PC-9 (cell line): ENCODE data around the gene MTMR3. TPM values are rescaled to one million over a fixed set of nuclear protein-coding genes. Genes with fewer than 3 reads are reported as not detected.

Experiments used
- BruUV-seq: library from RNA; stranded (reverse); fragments of 400-500 nt; replicated peaks from 2 replicates; lab custom pipeline; 2021; lab: Mats Ljungman, UMichigan
- CTCF ChIA-PET: fragments of 300-600 bp; sonication (Branson Sonifier 250); formaldehyde crosslinking; loops from one replicate; lab custom pipeline; 2022; ENCODE audit warnings: antibody characterized with exemption; lab: Charles Lee
- POLR2A ChIA-PET: fragments of 300-600 bp; sonication (Branson Sonifier 250); formaldehyde crosslinking; loops from one replicate; lab custom pipeline; 2022; ENCODE audit warnings: antibody characterized with exemption; ENCODE audit not compliant: unreplicated experiment; lab: Charles Lee
- DNase-seq, 2 experiments: peaks; one replicate each; pipeline versions ENCODE4 v3.0.0 to v3.0.0-alpha.2; 2015 to 2022; ENCODE audit warnings: mixed read lengths in 1 of 2
- H2AFZ ChIP-seq: fragments of 200-600 bp; sonication (generic); 2 replicates; pipeline ENCODE4 v1.8.1; 2017; ENCODE audit warnings: antibody characterized with exemption
- H3F3A ChIP-seq: fragments of 200-600 bp; sonication (generic); 2 replicates; pipeline ENCODE4 v1.8.1; 2017; ENCODE audit warnings: antibody characterized with exemption, mild to moderate bottlenecking, low read depth; ENCODE audit not compliant: insufficient read depth
- H3K27ac ChIP-seq: fragments of 200-600 bp; sonication (generic); 2 replicates; pipeline ENCODE4 v1.6.1; 2016; ENCODE audit warnings: mixed run types
- H3K27me3 ChIP-seq: fragments of 200-600 bp; sonication (generic); 2 replicates; pipeline ENCODE4 v1.6.1; 2016; ENCODE audit warnings: low read depth, mixed run types; ENCODE audit not compliant: insufficient read depth
- H3K36me3 ChIP-seq: fragments of 200-600 bp; sonication (generic); 2 replicates; pipeline ENCODE4 v1.6.1; 2016; ENCODE audit warnings: low read depth, mixed run types
- H3K4me1 ChIP-seq: fragments of 200-600 bp; sonication (generic); replicated peaks from 2 replicates; pipeline ENCODE4 v1.6.1; 2016; ENCODE audit warnings: mixed run types; ENCODE audit not compliant: insufficient read depth
- H3K4me2 ChIP-seq: fragments of 200-600 bp; sonication (generic); 2 replicates; pipeline ENCODE4 v1.6.1; 2017; ENCODE audit warnings: mixed run types
- H3K4me3 ChIP-seq: fragments of 200-600 bp; sonication (generic); 2 replicates; pipeline ENCODE4 v1.6.1; 2016; ENCODE audit warnings: mixed run types
- H3K79me2 ChIP-seq: fragments of 200-600 bp; sonication (generic); 2 replicates; pipeline ENCODE4 v1.6.1; 2017; ENCODE audit warnings: low read depth, mixed run types
- H3K9me2 ChIP-seq: fragments of 200-600 bp; sonication (generic); 2 replicates; pipeline ENCODE4 v1.8.1; 2017; ENCODE audit warnings: mild to moderate bottlenecking; ENCODE audit not compliant: insufficient read depth
- H3K9me3 ChIP-seq: fragments of 200-600 bp; sonication (generic); 2 replicates; pipeline ENCODE4 v1.8.1; 2016; ENCODE audit warnings: low read depth; ENCODE audit not compliant: insufficient read depth
- H4K20me1 ChIP-seq: fragments of 200-600 bp; sonication (generic); 2 replicates; pipeline ENCODE4 v1.8.1; 2017; ENCODE audit not compliant: insufficient read depth
- EZH2 ChIP-seq: fragments of 200-600 bp; sonication (generic); IDR thresholded peaks from 2 replicates; pipeline ENCODE4 v1.8.0; 2017; ENCODE audit warnings: antibody characterized with exemption, low read depth
- intact Hi-C: fragments of 100-400 bp; cut with micrococcal nuclease; formaldehyde crosslinking; loops from one replicate; pipeline ENCODE4 v1.10.0; 2022; ENCODE audit not compliant: unreplicated experiment
- total RNA-seq: library from RNA; stranded (reverse); gene quantifications from 2 replicates; pipeline ENCODE4 v1.2.3, GENCODE V29; 2021
- TF ChIP-seq, protein P1 (sequence below): fragments of 200-600 bp; sonication (generic); conservative IDR thresholded peaks from 2 replicates; pipeline ENCODE4 v1.6.1; 2017; ENCODE audit warnings: mixed run types, antibody characterized with exemption, mild to moderate bottlenecking, moderate library complexity

MTMR3 gene
- total RNA-seq, 1 experiment from 2014 or later, result 28.1 TPM

DNA sequence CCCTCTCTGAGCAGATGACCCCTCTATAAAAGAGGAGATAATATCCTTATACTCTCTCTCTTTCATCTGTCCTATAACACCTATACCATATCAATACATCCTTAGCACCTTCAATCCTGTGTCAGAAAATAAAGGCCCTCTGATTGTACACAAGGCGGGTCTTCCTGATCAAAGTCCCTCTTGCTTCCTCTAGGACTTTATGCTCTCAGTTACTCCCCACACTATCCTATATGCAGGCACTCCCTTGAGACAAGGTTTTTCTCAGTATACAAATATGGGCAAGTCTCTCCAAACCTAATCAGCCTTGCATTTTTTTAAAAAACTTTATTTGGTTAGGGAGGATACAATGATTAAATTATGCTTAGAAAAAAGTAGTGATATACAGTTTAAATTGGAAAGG is 180.0 kb downstream of the MTMR3 start:
- H3K4me3 ChIP-seq, result no peak overlapping the region
- BruUV-seq, result no TSS peak
- H3K9me3 ChIP-seq, result peaks cover 10% of the 10 kb centered on the region; the same call in 1 of the 2 replicates
- no peak overlapping the region for H2AFZ ChIP-seq
- DNase-seq, result no peak
- H3K9me2 ChIP-seq, result no peaks in the 10 kb centered on the region
- no peaks in the 10 kb centered on the region for H3K79me2 ChIP-seq
- H3K27ac ChIP-seq, result no peak overlapping the region
- TF ChIP-seq, protein P1, sequence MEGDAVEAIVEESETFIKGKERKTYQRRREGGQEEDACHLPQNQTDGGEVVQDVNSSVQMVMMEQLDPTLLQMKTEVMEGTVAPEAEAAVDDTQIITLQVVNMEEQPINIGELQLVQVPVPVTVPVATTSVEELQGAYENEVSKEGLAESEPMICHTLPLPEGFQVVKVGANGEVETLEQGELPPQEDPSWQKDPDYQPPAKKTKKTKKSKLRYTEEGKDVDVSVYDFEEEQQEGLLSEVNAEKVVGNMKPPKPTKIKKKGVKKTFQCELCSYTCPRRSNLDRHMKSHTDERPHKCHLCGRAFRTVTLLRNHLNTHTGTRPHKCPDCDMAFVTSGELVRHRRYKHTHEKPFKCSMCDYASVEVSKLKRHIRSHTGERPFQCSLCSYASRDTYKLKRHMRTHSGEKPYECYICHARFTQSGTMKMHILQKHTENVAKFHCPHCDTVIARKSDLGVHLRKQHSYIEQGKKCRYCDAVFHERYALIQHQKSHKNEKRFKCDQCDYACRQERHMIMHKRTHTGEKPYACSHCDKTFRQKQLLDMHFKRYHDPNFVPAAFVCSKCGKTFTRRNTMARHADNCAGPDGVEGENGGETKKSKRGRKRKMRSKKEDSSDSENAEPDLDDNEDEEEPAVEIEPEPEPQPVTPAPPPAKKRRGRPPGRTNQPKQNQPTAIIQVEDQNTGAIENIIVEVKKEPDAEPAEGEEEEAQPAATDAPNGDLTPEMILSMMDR, result no peak
- TF ChIP-seq EZH2, result no peak
- H3K36me3 ChIP-seq, result no peaks in the 10 kb centered on the region
- CTCF ChIA-PET, result no interaction called here
- no peak overlapping the region for H3K4me2 ChIP-seq
- no peaks in the 10 kb centered on the region for H4K20me1 ChIP-seq
- no peaks in the 10 kb centered on the region for H3K4me1 ChIP-seq
- POLR2A ChIA-PET, result no interaction called here
- H3K27me3 ChIP-seq, result no peaks in the 10 kb centered on the region
- intact Hi-C loops, result no loop called here
- 0 out of 2 replicates have a peak, but pooled peaks cover 5% of the 10 kb centered on the region for H3F3A ChIP-seq

DNA sequence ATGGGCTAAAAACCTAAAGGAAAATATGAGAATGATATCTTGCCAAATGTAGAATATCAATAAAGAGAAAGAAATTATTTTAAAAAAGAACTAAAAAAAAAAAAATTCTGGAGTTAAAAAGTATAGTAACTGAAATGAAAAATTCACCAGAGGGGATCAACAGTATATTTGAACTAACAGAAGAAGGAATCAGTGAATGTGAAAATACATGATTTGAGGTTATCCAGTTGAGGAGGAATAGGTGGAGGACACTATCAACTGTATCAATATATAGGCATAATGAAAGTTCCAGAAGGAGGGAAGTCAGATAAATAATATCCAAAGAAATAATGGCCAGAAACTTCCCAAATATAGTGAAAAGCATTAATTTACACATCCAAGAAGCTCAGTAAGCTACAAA is 181.2 kb downstream of the MTMR3 start:
- Histone ChIP-seq H3K27ac (no peak overlapping the region), H2AFZ (no peak overlapping the region), H3K36me3 (no peaks in the 10 kb centered on the region), H3K4me3 (no peak overlapping the region), H3K4me2 (no peak overlapping the region), H3K9me3 (peaks cover 10% of the 10 kb centered on the region; the same call in 1 of the 2 replicates), H4K20me1 (no peaks in the 10 kb centered on the region), H3K79me2 (no peaks in the 10 kb centered on the region), H3F3A (0 out of 2 replicates have a peak, but pooled peaks cover 5% of the 10 kb centered on the region), H3K27me3 (no peaks in the 10 kb centered on the region), H3K4me1 (no peaks in the 10 kb centered on the region), H3K9me2 (no peaks in the 10 kb centered on the region)
- no TSS peak for BruUV-seq
- no peak for TF ChIP-seq EZH2
- TF ChIP-seq, protein P1, result no peak
- CTCF ChIA-PET, result no interaction called here
- POLR2A ChIA-PET, result no interaction called here
- intact Hi-C loops, result no loop called here
- DNase-seq, result no peak

DNA sequence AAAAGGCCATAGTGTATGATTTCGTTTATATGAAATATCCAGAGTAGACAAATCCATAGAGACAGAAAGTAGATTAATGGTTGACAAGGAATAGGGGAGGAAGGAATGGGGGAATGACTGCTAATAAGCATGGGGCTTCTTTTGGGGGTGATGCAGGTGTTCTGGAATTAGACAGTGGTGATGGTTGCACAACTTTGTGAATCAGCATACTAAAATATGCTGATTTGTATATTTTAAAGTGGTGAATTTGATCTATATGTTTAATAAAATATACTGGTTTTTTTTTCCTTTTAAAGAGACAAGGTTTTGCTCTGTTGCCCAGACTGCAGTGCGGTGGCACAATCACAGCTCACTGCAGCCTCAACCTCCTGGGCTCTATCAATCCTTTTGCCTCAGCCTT is 190.8 kb downstream of the MTMR3 start:
- POLR2A ChIA-PET, result interaction anchor here (0.6 kb wide), 1 partner anchor 411 kb away, joined by 3 read pairs; no protein-coding TSS in a partner anchor
- H3K27ac ChIP-seq, result no peak overlapping the region

More for the DNA sequence above, 190.8 kb downstream of the MTMR3 start:
- H3K4me1 ChIP-seq, result no peaks in the 10 kb centered on the region
- intact Hi-C loops, result no loop called here
- no peak overlapping the region for H3K4me2 ChIP-seq
- H3K36me3 ChIP-seq, result no peaks in the 10 kb centered on the region
- no peak for DNase-seq
- no peak overlapping the region for H2AFZ ChIP-seq
- H3F3A ChIP-seq, result no peaks in the 10 kb centered on the region
- H3K4me3 ChIP-seq, result no peak overlapping the region
- H3K27me3 ChIP-seq, result no peaks in the 10 kb centered on the region
- CTCF ChIA-PET, result no interaction called here
- BruUV-seq, result no TSS peak
- no peaks in the 10 kb centered on the region for H3K79me2 ChIP-seq
- H3K9me2 ChIP-seq, result no peaks in the 10 kb centered on the region
- H4K20me1 ChIP-seq, result no peaks in the 10 kb centered on the region
- TF ChIP-seq, protein P1, result no peak
- TF ChIP-seq EZH2, result no peak
- no peaks in the 10 kb centered on the region for H3K9me3 ChIP-seq
